H9 (cell line): ENCODE measurements around the gene CD200. TPM values are rescaled to one million over a fixed set of nuclear protein-coding genes. Genes with fewer than 3 reads are reported as not detected.

Experiments
- DNase-seq: peaks from one replicate; pipeline ENCODE4 v3.0.0-alpha.2; 2017
- H2AFZ ChIP-seq: one replicate; pipeline ENCODE4 v1.6.1; 2013; ENCODE audit warnings: mild to moderate bottlenecking, low read length, control low read depth, moderate library complexity
- H2AK5ac ChIP-seq: 2 replicates; pipeline ENCODE4 v1.6.1; 2013; ENCODE audit warnings: low read length, control low read depth, mixed read lengths; ENCODE audit not compliant: insufficient read length
- H2BK120ac ChIP-seq: one replicate; pipeline ENCODE4 v1.6.1; 2013; ENCODE audit warnings: low read depth, mild to moderate bottlenecking, low read length, control low read depth, inconsistent platforms; ENCODE audit not compliant: poor library complexity, severe bottlenecking
- H2BK12ac ChIP-seq: 2 replicates; pipeline ENCODE4 v1.6.1; 2013; ENCODE audit warnings: low read length, control low read depth, mixed read lengths, low read depth; ENCODE audit not compliant: insufficient read length
- H2BK15ac ChIP-seq: 2 replicates; pipeline ENCODE4 v1.6.1; 2013; ENCODE audit warnings: low read depth, low read length, control low read depth
- H2BK20ac ChIP-seq: one replicate; pipeline ENCODE4 v1.6.1; 2013; ENCODE audit warnings: low read depth, mild to moderate bottlenecking, low read length, control low read depth, inconsistent platforms; ENCODE audit not compliant: poor library complexity, severe bottlenecking
- H2BK5ac ChIP-seq: 2 replicates; pipeline ENCODE4 v1.6.1; 2013; ENCODE audit warnings: low read length, control low read depth, mixed read lengths; ENCODE audit not compliant: insufficient read length
- H3K14ac ChIP-seq: 2 replicates; pipeline ENCODE4 v1.6.1; 2013; ENCODE audit warnings: low read length, control low read depth; ENCODE audit not compliant: insufficient read depth
- H3K18ac ChIP-seq: 2 replicates; pipeline ENCODE4 v1.6.1; 2013; ENCODE audit warnings: low read depth, mild to moderate bottlenecking, mixed read lengths, low read length, control low read depth; ENCODE audit not compliant: insufficient read length
- H3K23ac ChIP-seq: 2 replicates; pipeline ENCODE4 v1.6.1; 2013; ENCODE audit warnings: low read length, control low read depth, mixed read lengths, low read depth; ENCODE audit not compliant: insufficient read length
- H3K23me2 ChIP-seq: 2 replicates; pipeline ENCODE4 v1.6.1; 2013; ENCODE audit warnings: low read depth, mild to moderate bottlenecking, mixed read lengths, low read length, control low read depth; ENCODE audit not compliant: insufficient read length, poor library complexity, severe bottlenecking
- H3K27ac ChIP-seq: 2 replicates; pipeline ENCODE4 v1.5.1; 2013; ENCODE audit warnings: low read length, control low read depth, mixed read lengths, low read depth; ENCODE audit not compliant: insufficient read length
- H3K27me3 ChIP-seq: 2 replicates; pipeline ENCODE4 v1.6.1; 2013; ENCODE audit warnings: low read length, control low read depth, inconsistent platforms; ENCODE audit not compliant: insufficient read depth
- H3K4ac ChIP-seq: 2 replicates; pipeline ENCODE4 v1.6.1; 2013; ENCODE audit warnings: low read depth, mild to moderate bottlenecking, control low read depth, inconsistent platforms, low read length, moderate library complexity
- H3K4me1 ChIP-seq: 2 replicates; pipeline ENCODE4 v1.6.1; 2013; ENCODE audit warnings: low read length, control low read depth, inconsistent platforms; ENCODE audit not compliant: insufficient read depth
- H3K4me2 ChIP-seq: 2 replicates; pipeline ENCODE4 v1.6.1; 2013; ENCODE audit warnings: low read length, control low read depth, mixed read lengths; ENCODE audit not compliant: insufficient read length, insufficient read depth
- H3K56ac ChIP-seq: 2 replicates; pipeline ENCODE4 v1.6.1; 2013; ENCODE audit warnings: low read depth, mild to moderate bottlenecking, mixed read lengths, low read length, control low read depth; ENCODE audit not compliant: insufficient read length
- H3K79me1 ChIP-seq: 2 replicates; pipeline ENCODE4 v1.6.1; 2013; ENCODE audit warnings: low read depth, mild to moderate bottlenecking, moderate library complexity, low read length, control low read depth, inconsistent platforms; ENCODE audit not compliant: insufficient read depth, poor library complexity, severe bottlenecking
- H3K79me2 ChIP-seq: 2 replicates; pipeline ENCODE4 v1.6.1; 2013; ENCODE audit warnings: low read length, control low read depth, inconsistent platforms; ENCODE audit not compliant: insufficient read depth
- H3K9ac ChIP-seq: 2 replicates; pipeline ENCODE4 v1.6.1; 2013; ENCODE audit warnings: low read length, control low read depth, mixed read lengths; ENCODE audit not compliant: insufficient read length; ENCODE audit errors: extremely low read depth
- H3K9me3 ChIP-seq: one replicate; pipeline ENCODE4 v1.6.1; 2013; ENCODE audit warnings: low read depth, low read length, inconsistent platforms; ENCODE audit not compliant: control insufficient read depth
- H3T11ph ChIP-seq: one replicate; pipeline ENCODE4 v1.6.1; 2013; ENCODE audit warnings: mild to moderate bottlenecking, low read length, control low read depth, inconsistent platforms
- H4K20me1 ChIP-seq: one replicate; pipeline ENCODE4 v1.6.1; 2013; ENCODE audit not compliant: control insufficient read depth, insufficient read length, insufficient read depth
- H4K5ac ChIP-seq: 2 replicates; pipeline ENCODE4 v1.6.1; 2013; ENCODE audit warnings: low read depth, mild to moderate bottlenecking, mixed read lengths, low read length, control low read depth; ENCODE audit not compliant: insufficient read length
- H4K8ac ChIP-seq: replicated peaks from 2 replicates; pipeline ENCODE4 v1.6.1; 2013; ENCODE audit warnings: low read length, control low read depth, mixed read lengths, low read depth; ENCODE audit not compliant: insufficient read length
- H4K91ac ChIP-seq: 2 replicates; pipeline ENCODE4 v1.6.1; 2013; ENCODE audit warnings: low read depth, mild to moderate bottlenecking, moderate library complexity, mixed read lengths, low read length, control low read depth; ENCODE audit not compliant: insufficient read length
- H3K27ac Mint-ChIP-seq, 3 experiments: 2 replicates in 2 of 3; 3 replicates in 1 of 3; pipeline ENCODE4 v1.8.0; 2020 to 2021; ENCODE audit warnings: mixed read lengths in 3 of 3, mild to moderate bottlenecking in 1 of 3, moderate library complexity in 1 of 3
- H3K27me3 Mint-ChIP-seq: 2 replicates; pipeline ENCODE4 v1.8.0; 2021; ENCODE audit warnings: low read depth, mild to moderate bottlenecking, moderate library complexity, mixed read lengths
- H3K36me3 Mint-ChIP-seq, 3 experiments: 2 replicates in 2 of 3; 3 replicates in 1 of 3; pipeline ENCODE4 v1.8.0; 2020 to 2021; ENCODE audit warnings: low read depth in 3 of 3, mixed read lengths in 3 of 3; ENCODE audit not compliant: insufficient read depth in 1 of 3
- H3K4me1 Mint-ChIP-seq, 2 experiments: 2 replicates each; pipeline ENCODE4 v1.8.0; 2020; ENCODE audit warnings: mixed read lengths in 2 of 2
- H3K4me3 Mint-ChIP-seq, 2 experiments: 2 replicates in 1 of 2; 3 replicates in 1 of 2; pipeline ENCODE4 v1.8.0; 2020 to 2021; ENCODE audit warnings: mild to moderate bottlenecking in 2 of 2, mixed read lengths in 2 of 2, moderate library complexity in 1 of 2
- H3K9me3 Mint-ChIP-seq, 2 experiments: 2 replicates in 1 of 2; 3 replicates in 1 of 2; pipeline ENCODE4 v1.8.0; 2020; ENCODE audit warnings: mild to moderate bottlenecking in 2 of 2, mixed read lengths in 2 of 2, moderate library complexity in 1 of 2
- WGBS: extraction: QIAGEN DNeasy Blood & Tissue Kit; methylation state at CpG from one replicate; pipeline ENCODE4 v1.1.7; 2013; ENCODE audit warnings: missing lambda C conversion rate, low lambda C conversion rate, mixed read lengths; ENCODE audit not compliant: insufficient read length; ENCODE audit errors: extremely low coverage; 5-methylcytosine and 5-hydroxymethylcytosine counted together
- total RNA-seq: library from RNA; stranded (reverse); gene quantifications from 2 replicates; pipeline ENCODE4 v1.2.1, GENCODE V29; 2021
- TF ChIP-seq, protein P1 (sequence below): fragments of 200-600 bp; sonication (generic); conservative IDR thresholded peaks from 3 replicates; pipeline ENCODE4 v1.8.0; 2021; ENCODE audit warnings: antibody characterized with exemption, mild to moderate bottlenecking

CD200 gene
- total RNA-seq, 1 experiment from 2014 or later: 51.6 TPM

DNA sequence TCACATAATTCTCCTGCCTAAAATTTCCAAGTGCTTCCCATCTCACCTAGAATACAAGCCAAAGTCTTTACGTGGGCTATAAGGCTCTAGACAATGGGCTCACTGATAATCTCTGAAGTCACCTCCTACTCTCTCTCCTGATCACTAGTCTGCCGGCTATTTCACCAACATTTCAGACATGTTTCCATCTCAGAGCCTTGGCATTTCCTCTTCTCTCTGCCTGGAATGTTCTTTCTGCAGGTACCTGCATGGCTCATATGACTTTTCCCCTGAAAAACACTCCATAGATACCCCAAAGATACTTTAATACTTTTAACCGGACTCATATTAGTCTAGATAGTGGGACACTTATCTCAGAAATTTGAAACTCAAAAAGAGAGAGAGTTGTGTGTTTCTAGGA, 32.7 kb downstream of the CD200 start:
- H3K27ac Mint-ChIP-seq: peak overlapping the region in 2 of 3 experiments; percentile 11 to 50; a peak in 2 of 7 replicates

More for the DNA sequence above, 32.7 kb downstream of the CD200 start:
- Histone ChIP-seq H2AK5ac (no peak overlapping the region), H2BK20ac (no peak overlapping the region), H2BK12ac (no peak overlapping the region), H3K27ac (no peak overlapping the region), H4K91ac (no peak overlapping the region), H2BK120ac (no peak overlapping the region), H4K8ac (no peak overlapping the region), H3K79me1 (no peaks in the 10 kb centered on the region), H3K4ac (no peak overlapping the region), H3K4me1 (no peaks in the 10 kb centered on the region), H2AFZ (no peak overlapping the region), H3K4me2 (no peak overlapping the region), H3K14ac (no peak overlapping the region), H2BK5ac (no peak overlapping the region), H2BK15ac (no peak overlapping the region), H3K23ac (no peak overlapping the region), H4K20me1 (no peaks in the 10 kb centered on the region), H3K23me2 (no peaks in the 10 kb centered on the region), H3K79me2 (no peaks in the 10 kb centered on the region), H3K27me3 (no peaks in the 10 kb centered on the region), H4K5ac (no peak overlapping the region), H3T11ph (no peak overlapping the region), H3K18ac (no peak overlapping the region), H3K9ac (no peak overlapping the region), H3K9me3 (no peaks in the 10 kb centered on the region), H3K56ac (no peak overlapping the region)
- Mint-ChIP-seq H3K27me3 (no peaks in the 10 kb centered on the region), H3K4me3 (no peak overlapping the region), H3K36me3 (peaks cover 31 to 46% (median 40%) of the 10 kb centered on the region in 3 experiments; a peak in 6 of 7 replicates), H3K9me3 (no peaks in the 10 kb centered on the region), H3K4me1 (peaks cover 10 to 14% of the 10 kb centered on the region in 2 experiments; a peak in 3 of 4 replicates)
- WGBS: no CpG with 5 or more reads among the region's 3 CpGs
- TF ChIP-seq, protein P1, sequence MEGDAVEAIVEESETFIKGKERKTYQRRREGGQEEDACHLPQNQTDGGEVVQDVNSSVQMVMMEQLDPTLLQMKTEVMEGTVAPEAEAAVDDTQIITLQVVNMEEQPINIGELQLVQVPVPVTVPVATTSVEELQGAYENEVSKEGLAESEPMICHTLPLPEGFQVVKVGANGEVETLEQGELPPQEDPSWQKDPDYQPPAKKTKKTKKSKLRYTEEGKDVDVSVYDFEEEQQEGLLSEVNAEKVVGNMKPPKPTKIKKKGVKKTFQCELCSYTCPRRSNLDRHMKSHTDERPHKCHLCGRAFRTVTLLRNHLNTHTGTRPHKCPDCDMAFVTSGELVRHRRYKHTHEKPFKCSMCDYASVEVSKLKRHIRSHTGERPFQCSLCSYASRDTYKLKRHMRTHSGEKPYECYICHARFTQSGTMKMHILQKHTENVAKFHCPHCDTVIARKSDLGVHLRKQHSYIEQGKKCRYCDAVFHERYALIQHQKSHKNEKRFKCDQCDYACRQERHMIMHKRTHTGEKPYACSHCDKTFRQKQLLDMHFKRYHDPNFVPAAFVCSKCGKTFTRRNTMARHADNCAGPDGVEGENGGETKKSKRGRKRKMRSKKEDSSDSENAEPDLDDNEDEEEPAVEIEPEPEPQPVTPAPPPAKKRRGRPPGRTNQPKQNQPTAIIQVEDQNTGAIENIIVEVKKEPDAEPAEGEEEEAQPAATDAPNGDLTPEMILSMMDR: no peak
- DNase-seq: no peak
